Mucosa of descending colon (tissue), 3 donors: Measurements from ENCODE around the gene GPNMB. TPM values are rescaled to one million over a fixed set of nuclear protein-coding genes. Genes with fewer than 3 reads are reported as not detected.
"Not testable (repeated sequence)": the region's sequence is repeated elsewhere in the genome, so short reads cannot be mapped to it uniquely, and the experiment has no call there.

Experiments used
- ATAC-seq: fragments of 200-7000 bp; cut with Tn5 transposase; one replicate; pipeline ENCODE4 v1.9.1; 2020; ENCODE audit warnings: mild to moderate bottlenecking, moderate library complexity
- DNase-seq, 3 donors: peaks; one replicate each; pipeline ENCODE4 v3.0.0-alpha.2; 2020
- H3K36me3 ChIP-seq: fragments of 200-600 bp; one replicate; pipeline ENCODE4 v1.8.0; 2021; ENCODE audit warnings: low read depth, mild to moderate bottlenecking
- H3K4me1 ChIP-seq: fragments of 200-600 bp; one replicate; pipeline ENCODE4 v1.8.0; 2021; ENCODE audit warnings: low read depth, mild to moderate bottlenecking
- H3K4me3 ChIP-seq: fragments of 200-600 bp; one replicate; pipeline ENCODE4 v1.8.0; 2021; ENCODE audit warnings: mild to moderate bottlenecking
- H3K9me3 ChIP-seq: fragments of 200-600 bp; one replicate; pipeline ENCODE4 v1.8.0; 2021; ENCODE audit warnings: mild to moderate bottlenecking
- CTCF ChIP-seq: fragments of 200-600 bp; IDR thresholded peaks from one replicate; pipeline ENCODE4 v1.8.0; 2022; ENCODE audit warnings: antibody characterized with exemption, mild to moderate bottlenecking
- intact Hi-C, 2 donors: fragments of 100-400 bp; cut with DNase I in 1 of 2; cut with micrococcal nuclease in 1 of 2; formaldehyde crosslinking; loops; one replicate each; pipeline versions ENCODE4 v1.11.0 to v1.11.1; 2022; cut with DNase I, micrococcal nuclease
- total RNA-seq, 3 donors: library from RNA; stranded (reverse); fragmentation: NEBNext Ultra II Directional in 2 of 3; extraction: Animal tissue kit (Norgen Biotek cat#: 25700) in 2 of 3; gene quantifications; one replicate each; pipeline versions ENCODE4 v1.2.1 to v1.2.4, GENCODE V29; 2021 to 2023
- donor health status: DM: no; HTN: no; CAD: no; lungs with moderate emphysema.
- donor health status: DM: no; HTN: no; CAD: no.
- donor health status: DM: no; HTN: yes; CAD: no.

GPNMB gene
- total RNA-seq, 3 donors from 2014 or later: 21.3 to 77.8 (median 38.8) TPM

- ATAC-seq: no peak
- no peak overlapping the region for H3K4me3 ChIP-seq
- H3K9me3 ChIP-seq: no peaks in the 10 kb centered on the region
- DNase-seq: no peak
- intact Hi-C loops: no loop called here
- no peak for TF ChIP-seq CTCF
- no peaks in the 10 kb centered on the region for H3K36me3 ChIP-seq
- H3K4me1 ChIP-seq: no peaks in the 10 kb centered on the region
Measured at GRCh38 chr7:23220690-23221305, 25.8 kb upstream of the GPNMB start.

DNA sequence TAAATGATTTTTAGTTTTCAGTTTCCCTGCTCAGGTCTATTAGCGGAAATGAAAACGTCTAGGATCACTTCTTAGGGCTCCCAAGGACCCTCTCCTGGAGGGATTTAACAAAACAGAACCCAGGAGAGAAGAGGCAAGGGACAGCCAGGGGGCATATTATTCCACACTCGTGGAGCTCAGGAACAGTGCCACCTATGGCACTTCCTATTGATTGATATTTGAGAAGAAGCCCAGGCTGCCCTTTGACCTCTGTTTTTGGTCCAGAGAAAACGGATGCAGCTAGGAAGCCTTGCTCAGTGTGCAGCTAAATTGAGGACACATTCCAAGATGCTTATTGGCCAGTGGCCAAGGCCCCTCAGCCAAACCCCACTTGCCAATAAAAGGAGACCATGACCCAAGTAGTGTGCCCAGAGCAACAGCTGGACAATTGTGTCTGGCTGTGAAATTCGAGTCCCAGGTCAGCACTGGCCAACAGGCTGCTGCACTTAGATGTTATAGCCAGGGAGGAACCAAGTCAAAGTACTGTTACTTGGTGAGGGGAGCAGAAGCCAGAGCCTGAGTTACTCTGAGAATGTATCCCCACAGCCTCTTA is 24.0 kb upstream of the GPNMB start:
- Histone ChIP-seq H3K4me1 (no peaks in the 10 kb centered on the region), H3K9me3 (no peaks in the 10 kb centered on the region), H3K4me3 (no peak overlapping the region), H3K36me3 (no peaks in the 10 kb centered on the region)
- no peak for TF ChIP-seq CTCF
- DNase-seq: no peak
- no peak for ATAC-seq
- intact Hi-C loops: no loop called here

DNA sequence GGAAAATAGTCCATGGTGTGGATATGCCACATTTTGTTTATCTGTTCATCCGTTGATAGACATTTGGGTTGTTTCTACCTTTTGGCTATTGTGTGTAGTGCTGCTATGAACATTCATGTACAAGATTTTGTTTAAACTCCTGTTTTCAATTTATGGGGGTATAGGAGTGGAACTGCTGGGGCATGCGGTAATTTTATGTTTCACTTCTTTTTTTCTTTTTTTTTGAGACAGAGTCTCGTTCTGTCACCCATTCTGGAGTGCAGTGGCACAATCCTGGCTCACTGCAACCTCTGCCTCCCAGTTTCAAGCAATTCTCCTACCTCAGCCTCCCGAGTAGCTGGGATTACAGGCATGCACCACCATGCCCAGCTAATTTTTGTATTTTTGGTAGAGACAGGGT is 22.2 kb upstream of the GPNMB start:
- H3K4me1 ChIP-seq, intact Hi-C loops, H3K9me3 ChIP-seq, DNase-seq, H3K36me3 ChIP-seq, H3K4me3 ChIP-seq, ATAC-seq: not testable (repeated sequence)

DNA sequence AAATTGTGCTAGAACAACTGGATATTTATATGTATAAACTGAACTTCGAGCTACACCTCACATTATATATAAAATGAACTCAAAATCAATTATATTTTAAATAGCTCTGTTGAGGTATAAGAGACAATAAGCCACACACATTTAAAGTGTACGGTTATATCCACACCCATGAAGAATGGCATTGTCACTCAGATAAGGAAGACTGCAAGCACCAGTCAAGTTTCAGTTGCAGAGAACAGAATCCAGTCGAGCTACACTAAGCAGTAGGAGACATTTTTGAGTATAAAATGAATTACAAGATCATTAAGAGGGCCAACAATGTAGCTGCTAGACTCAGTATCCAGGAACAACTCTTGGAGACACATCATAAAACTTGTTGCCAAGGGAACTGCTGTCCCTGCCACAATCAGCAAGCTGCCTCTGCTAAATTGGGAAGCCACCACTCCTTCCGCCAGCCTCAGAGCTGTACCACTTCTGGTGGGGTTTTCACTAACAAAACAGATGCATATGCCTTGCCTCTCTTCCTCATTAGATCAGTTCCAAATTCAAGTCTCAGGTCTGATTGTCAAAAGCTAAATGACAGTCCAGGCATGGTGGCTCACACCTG is 19.6 kb upstream of the GPNMB start:
- no peaks in the 10 kb centered on the region for H3K4me1 ChIP-seq
- no peak for DNase-seq
- H3K9me3 ChIP-seq: no peaks in the 10 kb centered on the region
- no peak for ATAC-seq
- H3K36me3 ChIP-seq: no peaks in the 10 kb centered on the region
- intact Hi-C loops: no loop called here
- no peak overlapping the region for H3K4me3 ChIP-seq
- no peak for TF ChIP-seq CTCF

DNA sequence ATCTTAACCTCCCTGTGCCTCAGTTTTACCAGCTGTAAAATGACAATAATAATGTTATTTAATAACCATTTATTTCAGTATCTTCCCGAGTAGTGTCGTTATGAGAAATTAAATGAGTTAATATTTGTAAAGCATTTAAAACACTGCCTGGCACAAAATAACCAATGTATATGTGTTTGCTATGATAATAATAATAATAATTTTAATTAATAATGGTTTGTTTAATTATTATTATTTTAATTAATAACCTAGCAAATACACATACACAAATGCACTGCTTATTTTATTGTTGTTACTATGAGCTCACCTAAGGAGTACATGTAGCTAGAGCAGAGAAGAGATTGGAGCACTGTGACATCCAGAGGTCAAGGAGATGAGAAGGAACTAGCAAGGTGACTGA is 18.2 kb upstream of the GPNMB start:
- H3K4me1 ChIP-seq: no peaks in the 10 kb centered on the region
- DNase-seq: no peak
- ATAC-seq: no peak
- no peaks in the 10 kb centered on the region for H3K36me3 ChIP-seq
- no peaks in the 10 kb centered on the region for H3K9me3 ChIP-seq
- TF ChIP-seq CTCF: no peak
- no peak overlapping the region for H3K4me3 ChIP-seq
- intact Hi-C loops: no loop called here

DNA sequence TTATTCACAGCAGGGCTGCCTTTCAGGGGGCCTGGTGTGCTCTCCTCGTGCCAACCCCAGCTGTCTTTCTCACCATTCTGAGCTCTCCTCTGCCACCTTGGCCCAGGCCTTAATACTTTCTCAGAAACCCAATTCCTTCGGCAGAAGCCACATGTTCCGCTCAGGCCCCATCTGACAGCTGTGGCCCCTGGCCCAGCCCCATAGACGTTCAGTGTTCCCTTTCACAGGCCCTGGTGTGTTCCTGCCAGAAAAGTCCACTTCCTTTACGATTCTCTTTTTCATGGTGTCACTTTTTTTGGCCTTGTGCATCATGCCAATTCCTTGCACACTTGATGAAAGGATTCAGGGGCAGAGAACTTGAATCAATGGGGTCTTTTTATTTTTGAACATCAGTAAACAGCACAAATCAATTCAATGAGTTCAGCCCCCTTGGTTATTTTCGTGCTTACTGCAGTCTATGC is 15.9 kb upstream of the GPNMB start:
- H3K9me3 ChIP-seq: no peaks in the 10 kb centered on the region
- H3K4me1 ChIP-seq: no peaks in the 10 kb centered on the region
- DNase-seq: no peak
- no peak overlapping the region for H3K4me3 ChIP-seq
- no peaks in the 10 kb centered on the region for H3K36me3 ChIP-seq
- ATAC-seq: no peak
- TF ChIP-seq CTCF: no peak
- intact Hi-C loops: no loop called here
